ENCODE measurements around the gene SLC20A1. TPM values are rescaled to one million over a fixed set of nuclear protein-coding genes. Genes with fewer than 3 reads are reported as not detected.

The SLC20A1 gene
- total RNA-seq, 1 donor from 2014 or later: 101 TPM

- TF ChIP-seq CTCF (IDR thresholded peaks at IDR 0.05; ENCODE audit: insufficient read depth, low read length, poor library complexity, severe bottlenecking): no peak
- no peak overlapping the region for H3K4me3 ChIP-seq (ENCODE audit: low read depth, low read length)
- H3K36me3 ChIP-seq (ENCODE audit: control insufficient read depth, insufficient read depth, low read length): no peaks in the 10 kb centered on the region
- no peak for DNase-seq (ENCODE audit: low read depth)
- no peaks in the 10 kb centered on the region for H3K27me3 ChIP-seq (ENCODE audit: control insufficient read depth, insufficient read depth, low read length)
Observed at GRCh38 chr2:112637289-112637660, 8.5 kb upstream of the SLC20A1 start.

GRCh38 chr2:112639936-112640335, 5.8 kb upstream of the SLC20A1 start:
- no peaks in the 10 kb centered on the region for H3K36me3 ChIP-seq (ENCODE audit: control insufficient read depth, insufficient read depth, low read length)
- TF ChIP-seq CTCF (IDR thresholded peaks at IDR 0.05; ENCODE audit: insufficient read depth, low read length, poor library complexity, severe bottlenecking): no peak
- H3K27me3 ChIP-seq (ENCODE audit: control insufficient read depth, insufficient read depth, low read length): no peaks in the 10 kb centered on the region
- H3K4me3 ChIP-seq (ENCODE audit: low read depth, low read length): no peak overlapping the region
- no peak for DNase-seq (ENCODE audit: low read depth)

- H3K36me3 ChIP-seq (ENCODE audit: control insufficient read depth, insufficient read depth, low read length): no peaks in the 10 kb centered on the region
- TF ChIP-seq CTCF (IDR thresholded peaks at IDR 0.05; ENCODE audit: insufficient read depth, low read length, poor library complexity, severe bottlenecking): no peak
- DNase-seq (ENCODE audit: low read depth): no peak
- no peak overlapping the region for H3K4me3 ChIP-seq (ENCODE audit: low read depth, low read length)
- H3K27me3 ChIP-seq (ENCODE audit: control insufficient read depth, insufficient read depth, low read length): no peaks in the 10 kb centered on the region
Observed at GRCh38 chr2:112640467-112640799, 5.3 kb upstream of the SLC20A1 start.

GRCh38 chr2:112640800-112641675, 4.7 kb upstream of the SLC20A1 start:
- H3K36me3 ChIP-seq (ENCODE audit: control insufficient read depth, insufficient read depth, low read length): no peaks in the 10 kb centered on the region
- no peak for TF ChIP-seq CTCF (IDR thresholded peaks at IDR 0.05; ENCODE audit: insufficient read depth, low read length, poor library complexity, severe bottlenecking)

GRCh38 chr2:112641701-112642100, 4.0 kb upstream of the SLC20A1 start:
- peaks cover under 1% of the 10 kb centered on the region for H3K36me3 ChIP-seq (ENCODE audit: control insufficient read depth, insufficient read depth, low read length)
- DNase-seq (ENCODE audit: low read depth): no peak
- no peak for TF ChIP-seq CTCF (IDR thresholded peaks at IDR 0.05; ENCODE audit: insufficient read depth, low read length, poor library complexity, severe bottlenecking)
- no peaks in the 10 kb centered on the region for H3K27me3 ChIP-seq (ENCODE audit: control insufficient read depth, insufficient read depth, low read length)
- H3K4me3 ChIP-seq (ENCODE audit: low read depth, low read length): no peak overlapping the region

More at GRCh38 chr2:112640800-112641675, 4.7 kb upstream of the SLC20A1 start:
- Histone ChIP-seq H3K4me3 (ENCODE audit: low read depth, low read length) (no peak overlapping the region), H3K27me3 (ENCODE audit: control insufficient read depth, insufficient read depth, low read length) (no peaks in the 10 kb centered on the region)
- no peak for DNase-seq (ENCODE audit: low read depth)

GRCh38 chr2:112642561-112642960, 3.2 kb upstream of the SLC20A1 start:
- H3K27me3 ChIP-seq (ENCODE audit: control insufficient read depth, insufficient read depth, low read length): no peaks in the 10 kb centered on the region
- TF ChIP-seq CTCF (IDR thresholded peaks at IDR 0.05; ENCODE audit: insufficient read depth, low read length, poor library complexity, severe bottlenecking): no peak
- DNase-seq (ENCODE audit: low read depth): no peak
- H3K4me3 ChIP-seq (ENCODE audit: low read depth, low read length): no peak overlapping the region
- peaks cover 2% of the 10 kb centered on the region for H3K36me3 ChIP-seq (ENCODE audit: control insufficient read depth, insufficient read depth, low read length)

Measured in kidney epithelial cell (primary cell).